AG04449 (cell line): Measurements from ENCODE around the gene ALPI.

Experiments used
- CTCF ChIA-PET: fragments of 350-600 bp; formaldehyde crosslinking; extraction: SDS; loops from one replicate; lab custom pipeline; 2021; ENCODE audit warnings: antibody characterized with exemption; lab: Yijun Ruan, JAX
- POLR2A ChIA-PET: fragments of 400-600, 350-600 bp; formaldehyde crosslinking; extraction: SDS; loops from one replicate; lab custom pipeline; 2020; ENCODE audit warnings: antibody characterized with exemption, inconsistent platforms; lab: Yijun Ruan, JAX
- DNase-seq: peaks from one replicate; pipeline ENCODE4 v3.0.0-alpha.2; 2010; ENCODE audit warnings: low read depth, low spot score
- H3K4me3 ChIP-seq: 2 replicates; pipeline ENCODE4 v1.5.1; 2011; ENCODE audit warnings: low read depth, mild to moderate bottlenecking, control low read depth, low read length
- CTCF ChIP-seq: IDR thresholded peaks from one replicate; pipeline ENCODE4 v1.5.1; 2011; ENCODE audit warnings: mild to moderate bottlenecking, moderate library complexity, low read length, control low read depth, inconsistent platforms; ENCODE audit not compliant: insufficient read depth; ENCODE audit errors: missing control alignments

The ALPI gene

GRCh38 chr2:232434091-232434490 lies 21.9 kb upstream of the ALPI start:
- no peak for TF ChIP-seq CTCF
- no peak overlapping the region for H3K4me3 ChIP-seq
- no peak for DNase-seq
- POLR2A ChIA-PET: no interaction called here
- CTCF ChIA-PET: interaction anchor here (1.0 to 3.9 kb wide), 4 partner anchors 106 to 532 kb away, joined by 3 to 29 read pairs (median 6); no protein-coding TSS in a partner anchor

- no peak overlapping the region for H3K4me3 ChIP-seq
- POLR2A ChIA-PET: no interaction called here
- DNase-seq: no peak
- CTCF ChIA-PET: interaction anchor here (0.9 to 3.9 kb wide), 11 partner anchors 8 to 533 kb away, joined by 3 to 33 read pairs (median 5); no protein-coding TSS in a partner anchor
- TF ChIP-seq CTCF: no peak
These were observed 21.2 kb upstream of the ALPI start for GRCh38 chr2:232434563-232435374.

GRCh38 chr2:232435375-232435648 lies 20.6 kb upstream of the ALPI start:
- CTCF ChIA-PET: interaction anchor here (0.9 to 3.9 kb wide), 10 partner anchors 9 to 533 kb away, joined by 3 to 33 read pairs (median 6); no protein-coding TSS in a partner anchor
- TF ChIP-seq CTCF: no peak
- DNase-seq: no peak
- H3K4me3 ChIP-seq: no peak overlapping the region
- POLR2A ChIA-PET: no interaction called here

GRCh38 chr2:232435805-232436204 lies 20.1 kb upstream of the ALPI start:
- CTCF ChIA-PET: interaction anchor here (0.9 to 3.9 kb wide), 8 partner anchors 9 to 534 kb away, joined by 3 to 33 read pairs (median 8); no protein-coding TSS in a partner anchor
- no peak for DNase-seq
- H3K4me3 ChIP-seq: no peak overlapping the region
- POLR2A ChIA-PET: no interaction called here
- TF ChIP-seq CTCF: no peak

GRCh38 chr2:232436381-232437194 lies 19.4 kb upstream of the ALPI start:
- no peak for DNase-seq
- CTCF ChIA-PET: interaction anchor here (0.7 to 3.9 kb wide), 18 partner anchors 8 to 640 kb away, joined by 3 to 33 read pairs (median 4); no protein-coding TSS in a partner anchor
- TF ChIP-seq CTCF: no peak
- POLR2A ChIA-PET: no interaction called here
- no peak overlapping the region for H3K4me3 ChIP-seq

- no peak overlapping the region for H3K4me3 ChIP-seq
- POLR2A ChIA-PET: no interaction called here
- CTCF ChIA-PET: interaction anchor here (0.8 to 3.9 kb wide), 20 partner anchors 8 to 641 kb away, joined by 3 to 33 read pairs (median 3); no protein-coding TSS in a partner anchor
- no peak for DNase-seq
- no peak for TF ChIP-seq CTCF
These were observed 18.8 kb upstream of the ALPI start for GRCh38 chr2:232437195-232437571.
